GM13976 (cell line): ENCODE data around the gene LGI2.

Source experiments
- DNase-seq: peaks from one replicate; pipeline ENCODE4 v3.0.0; 2012; ENCODE audit warnings: low spot score
- CTCF ChIP-seq: IDR thresholded peaks from 2 replicates; pipeline ENCODE4 v1.5.1; 2012; ENCODE audit warnings: borderline replicate concordance, mild to moderate bottlenecking; ENCODE audit not compliant: insufficient read depth; ENCODE audit errors: extremely low read depth, missing control alignments, control extremely low read depth
- in situ Hi-C: fragments of 300-500 bp; cut with MboI; formaldehyde crosslinking; loops from one replicate; pipeline ENCODE4 v1.12.0; 2022; ENCODE audit warnings: low sequenced_read_pairs, mixed read lengths, inconsistent platforms; ENCODE audit not compliant: unreplicated experiment

The LGI2 gene

GRCh38 chr4:25001509-25001908, 29.2 kb downstream of the LGI2 start:
- in situ Hi-C loops, result no loop called here
- no peak for DNase-seq
- TF ChIP-seq CTCF, result no peak

- TF ChIP-seq CTCF, result no peak
- in situ Hi-C loops, result no loop called here
- DNase-seq, result no peak
Observed at GRCh38 chr4:25000639-25001038, 30.1 kb downstream of the LGI2 start.

GRCh38 chr4:24999392-25000089, 31.2 kb downstream of the LGI2 start:
- no peak for DNase-seq
- in situ Hi-C loops, result loop anchor here (25.0 kb wide), 2 partner anchors 363 to 512 kb away; no protein-coding TSS in a partner anchor
- TF ChIP-seq CTCF, result no peak

- DNase-seq, result no peak
- in situ Hi-C loops, result loop anchor here (25.0 kb wide), 2 partner anchors 367 to 508 kb away; no protein-coding TSS in a partner anchor
- TF ChIP-seq CTCF, result no peak
Observed at GRCh38 chr4:24995346-24995919, 35.3 kb downstream of the LGI2 start.

DNA sequence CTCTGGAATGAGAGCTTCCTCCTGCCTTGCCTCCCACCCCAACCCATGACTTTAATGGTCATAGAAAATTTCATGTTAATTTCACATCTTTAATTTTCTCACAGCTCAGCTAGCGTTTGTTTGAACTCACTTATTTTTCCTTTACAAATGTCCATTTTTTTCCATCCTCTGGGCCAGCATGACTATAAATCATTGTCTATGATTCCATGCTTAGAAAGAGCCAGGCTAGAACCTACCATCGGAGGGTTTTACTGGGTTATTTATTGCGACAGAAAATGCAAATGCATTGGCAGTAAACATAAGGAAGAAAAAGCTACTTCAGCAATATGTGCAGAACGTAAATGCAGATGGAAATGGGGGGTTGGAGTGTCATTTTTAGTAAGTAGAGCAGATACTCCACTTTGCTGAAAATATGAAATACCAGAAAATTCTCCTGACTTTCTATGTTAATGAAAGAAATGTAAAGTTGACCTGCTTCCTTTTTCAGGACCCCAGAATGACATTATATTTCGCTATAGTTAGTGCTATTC, 37.1 kb downstream of the LGI2 start:
- in situ Hi-C loops, result loop anchor here (25.0 kb wide), 2 partner anchors 369 to 506 kb away; no protein-coding TSS in a partner anchor
- DNase-seq, result no peak
- no peak for TF ChIP-seq CTCF

- TF ChIP-seq CTCF, result no peak
- DNase-seq, result no peak
- in situ Hi-C loops, result loop anchor here (25.0 kb wide), 2 partner anchors 369 to 506 kb away; no protein-coding TSS in a partner anchor
Observed at GRCh38 chr4:24992968-24993367, 37.8 kb downstream of the LGI2 start.
